Measurements from ENCODE around the gene LRRC7. TPM values are rescaled to one million over a fixed set of nuclear protein-coding genes. Genes with fewer than 3 reads are reported as not detected.

Gene LRRC7
- total RNA-seq, 1 experiment from 2014 or later: not detected

DNA sequence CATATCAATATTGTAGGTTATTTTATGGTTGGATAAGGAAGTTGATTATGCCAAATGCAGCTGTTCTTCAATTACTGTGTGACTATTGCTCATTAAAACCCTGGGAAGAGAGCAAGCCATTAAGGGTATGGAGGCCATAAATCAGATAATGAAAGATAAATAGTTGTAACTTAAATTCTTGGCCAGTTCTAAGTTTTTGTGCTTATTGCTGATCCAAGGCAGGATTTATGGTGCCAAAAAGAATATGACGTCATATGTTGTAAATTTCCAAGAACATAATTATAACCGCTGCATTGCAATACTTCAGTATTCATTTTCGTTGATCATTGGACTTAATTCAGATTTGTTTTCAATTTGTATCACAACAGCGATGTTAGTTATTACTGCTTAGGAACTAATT lies 426.1 kb downstream of the LRRC7 start:
- Histone ChIP-seq H3K27ac (ENCODE audit: low read length) (no peak overlapping the region), H3K9me3 (ENCODE audit: control insufficient read depth, insufficient read depth, low read depth, low read length) (no peaks in the 10 kb centered on the region), H3K36me3 (ENCODE audit: control insufficient read depth, insufficient read depth, low read length) (no peaks in the 10 kb centered on the region), H3K4me3 (ENCODE audit: low read depth in 2 of 2, low read length in 2 of 2) (no peak overlapping the region), H3K4me1 (ENCODE audit: control insufficient read depth, insufficient read depth, low read length) (no peaks in the 10 kb centered on the region), H3K27me3 (ENCODE audit: control insufficient read depth, insufficient read depth, low read length) (no peaks in the 10 kb centered on the region)
- in situ Hi-C loops (cut with HindIII; ENCODE audit: low pct_unique_long_range_greater_than_20kb, low sequenced_read_pairs): no loop called here
- ChIA-PET CTCF (no interaction called here), POLR2A (no interaction called here)
- BruUV-seq (replicated peaks): no TSS peak
- ATAC-seq: no peak
- no peak for TF ChIP-seq SIN3A (IDR thresholded peaks at IDR 0.05; ENCODE audit: borderline replicate concordance, insufficient read depth, low read depth, low read length)
- TF ChIP-seq, protein P1, sequence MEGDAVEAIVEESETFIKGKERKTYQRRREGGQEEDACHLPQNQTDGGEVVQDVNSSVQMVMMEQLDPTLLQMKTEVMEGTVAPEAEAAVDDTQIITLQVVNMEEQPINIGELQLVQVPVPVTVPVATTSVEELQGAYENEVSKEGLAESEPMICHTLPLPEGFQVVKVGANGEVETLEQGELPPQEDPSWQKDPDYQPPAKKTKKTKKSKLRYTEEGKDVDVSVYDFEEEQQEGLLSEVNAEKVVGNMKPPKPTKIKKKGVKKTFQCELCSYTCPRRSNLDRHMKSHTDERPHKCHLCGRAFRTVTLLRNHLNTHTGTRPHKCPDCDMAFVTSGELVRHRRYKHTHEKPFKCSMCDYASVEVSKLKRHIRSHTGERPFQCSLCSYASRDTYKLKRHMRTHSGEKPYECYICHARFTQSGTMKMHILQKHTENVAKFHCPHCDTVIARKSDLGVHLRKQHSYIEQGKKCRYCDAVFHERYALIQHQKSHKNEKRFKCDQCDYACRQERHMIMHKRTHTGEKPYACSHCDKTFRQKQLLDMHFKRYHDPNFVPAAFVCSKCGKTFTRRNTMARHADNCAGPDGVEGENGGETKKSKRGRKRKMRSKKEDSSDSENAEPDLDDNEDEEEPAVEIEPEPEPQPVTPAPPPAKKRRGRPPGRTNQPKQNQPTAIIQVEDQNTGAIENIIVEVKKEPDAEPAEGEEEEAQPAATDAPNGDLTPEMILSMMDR (IDR thresholded peaks at IDR 0.05): no peak
- TF ChIP-seq, protein P2, sequence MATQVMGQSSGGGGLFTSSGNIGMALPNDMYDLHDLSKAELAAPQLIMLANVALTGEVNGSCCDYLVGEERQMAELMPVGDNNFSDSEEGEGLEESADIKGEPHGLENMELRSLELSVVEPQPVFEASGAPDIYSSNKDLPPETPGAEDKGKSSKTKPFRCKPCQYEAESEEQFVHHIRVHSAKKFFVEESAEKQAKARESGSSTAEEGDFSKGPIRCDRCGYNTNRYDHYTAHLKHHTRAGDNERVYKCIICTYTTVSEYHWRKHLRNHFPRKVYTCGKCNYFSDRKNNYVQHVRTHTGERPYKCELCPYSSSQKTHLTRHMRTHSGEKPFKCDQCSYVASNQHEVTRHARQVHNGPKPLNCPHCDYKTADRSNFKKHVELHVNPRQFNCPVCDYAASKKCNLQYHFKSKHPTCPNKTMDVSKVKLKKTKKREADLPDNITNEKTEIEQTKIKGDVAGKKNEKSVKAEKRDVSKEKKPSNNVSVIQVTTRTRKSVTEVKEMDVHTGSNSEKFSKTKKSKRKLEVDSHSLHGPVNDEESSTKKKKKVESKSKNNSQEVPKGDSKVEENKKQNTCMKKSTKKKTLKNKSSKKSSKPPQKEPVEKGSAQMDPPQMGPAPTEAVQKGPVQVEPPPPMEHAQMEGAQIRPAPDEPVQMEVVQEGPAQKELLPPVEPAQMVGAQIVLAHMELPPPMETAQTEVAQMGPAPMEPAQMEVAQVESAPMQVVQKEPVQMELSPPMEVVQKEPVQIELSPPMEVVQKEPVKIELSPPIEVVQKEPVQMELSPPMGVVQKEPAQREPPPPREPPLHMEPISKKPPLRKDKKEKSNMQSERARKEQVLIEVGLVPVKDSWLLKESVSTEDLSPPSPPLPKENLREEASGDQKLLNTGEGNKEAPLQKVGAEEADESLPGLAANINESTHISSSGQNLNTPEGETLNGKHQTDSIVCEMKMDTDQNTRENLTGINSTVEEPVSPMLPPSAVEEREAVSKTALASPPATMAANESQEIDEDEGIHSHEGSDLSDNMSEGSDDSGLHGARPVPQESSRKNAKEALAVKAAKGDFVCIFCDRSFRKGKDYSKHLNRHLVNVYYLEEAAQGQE (IDR thresholded peaks at IDR 0.05; ENCODE audit: insufficient read depth in 1 of 2, low read depth in 2 of 2, low read length in 1 of 2): no peak
- no peak for TF ChIP-seq POLR2AphosphoS5 (IDR thresholded peaks at IDR 0.05; ENCODE audit: low read depth, low read length)
- no peak for TF ChIP-seq TCF7L2 (IDR thresholded peaks at IDR 0.05; ENCODE audit: low read depth, low read length)
- intact Hi-C loops (cut with micrococcal nuclease; ENCODE audit: unreplicated experiment): no loop called here
- no peak for DNase-seq (ENCODE audit: low read depth, low spot score)

DNA sequence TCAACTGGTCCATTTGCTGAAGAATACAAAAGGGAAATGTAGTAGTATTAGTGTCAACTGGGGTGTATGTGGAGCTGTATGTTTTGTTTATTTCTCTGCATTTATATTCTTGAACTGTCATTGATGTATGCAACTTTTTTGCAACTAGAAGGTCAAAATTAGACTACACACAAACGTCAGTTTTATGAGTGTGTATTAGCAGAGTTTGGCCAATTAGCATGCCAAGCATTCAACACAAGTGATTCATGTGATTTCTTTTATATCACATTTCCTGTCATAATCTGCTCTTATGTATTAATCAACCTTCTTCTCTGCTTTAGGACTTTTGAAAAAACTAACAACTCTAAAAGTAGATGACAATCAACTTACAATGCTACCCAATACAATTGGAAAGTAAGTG lies 426.5 kb downstream of the LRRC7 start:
- BruUV-seq (replicated peaks): no TSS peak
- H3K9me3 ChIP-seq (ENCODE audit: control insufficient read depth, insufficient read depth, low read depth, low read length): no peaks in the 10 kb centered on the region
- intact Hi-C loops (cut with micrococcal nuclease; ENCODE audit: unreplicated experiment) (no loop called here), in situ Hi-C loops (cut with HindIII; ENCODE audit: low pct_unique_long_range_greater_than_20kb, low sequenced_read_pairs) (no loop called here)
- H3K27ac ChIP-seq (ENCODE audit: low read length): no peak overlapping the region
- ChIA-PET POLR2A (no interaction called here), CTCF (no interaction called here)
- no peaks in the 10 kb centered on the region for H3K36me3 ChIP-seq (ENCODE audit: control insufficient read depth, insufficient read depth, low read length)
- no peaks in the 10 kb centered on the region for H3K27me3 ChIP-seq (ENCODE audit: control insufficient read depth, insufficient read depth, low read length)
- DNase-seq (ENCODE audit: low read depth, low spot score) (no peak), ATAC-seq (no peak)
- H3K4me1 ChIP-seq (ENCODE audit: control insufficient read depth, insufficient read depth, low read length): no peaks in the 10 kb centered on the region
- TF ChIP-seq SIN3A (IDR thresholded peaks at IDR 0.05; ENCODE audit: borderline replicate concordance, insufficient read depth, low read depth, low read length) (no peak), POLR2AphosphoS5 (IDR thresholded peaks at IDR 0.05; ENCODE audit: low read depth, low read length) (no peak), TCF7L2 (IDR thresholded peaks at IDR 0.05; ENCODE audit: low read depth, low read length) (no peak)
- TF ChIP-seq, protein P2 (IDR thresholded peaks at IDR 0.05; ENCODE audit: insufficient read depth in 1 of 2, low read depth in 2 of 2, low read length in 1 of 2): no peak
- TF ChIP-seq, protein P1 (IDR thresholded peaks at IDR 0.05): no peak
- no peak overlapping the region for H3K4me3 ChIP-seq (ENCODE audit: low read depth in 2 of 2, low read length in 2 of 2)

Measured in Panc1 (cell line).